LNCAP (cell line): ENCODE measurements around the gene RNF207.

Experiments
- CTCF ChIP-seq: fragments of 450-650 bp; IDR thresholded peaks from 2 replicates; pipeline ENCODE4 v1.5.1; 2017; ENCODE audit warnings: mild to moderate bottlenecking

RNF207 gene

DNA sequence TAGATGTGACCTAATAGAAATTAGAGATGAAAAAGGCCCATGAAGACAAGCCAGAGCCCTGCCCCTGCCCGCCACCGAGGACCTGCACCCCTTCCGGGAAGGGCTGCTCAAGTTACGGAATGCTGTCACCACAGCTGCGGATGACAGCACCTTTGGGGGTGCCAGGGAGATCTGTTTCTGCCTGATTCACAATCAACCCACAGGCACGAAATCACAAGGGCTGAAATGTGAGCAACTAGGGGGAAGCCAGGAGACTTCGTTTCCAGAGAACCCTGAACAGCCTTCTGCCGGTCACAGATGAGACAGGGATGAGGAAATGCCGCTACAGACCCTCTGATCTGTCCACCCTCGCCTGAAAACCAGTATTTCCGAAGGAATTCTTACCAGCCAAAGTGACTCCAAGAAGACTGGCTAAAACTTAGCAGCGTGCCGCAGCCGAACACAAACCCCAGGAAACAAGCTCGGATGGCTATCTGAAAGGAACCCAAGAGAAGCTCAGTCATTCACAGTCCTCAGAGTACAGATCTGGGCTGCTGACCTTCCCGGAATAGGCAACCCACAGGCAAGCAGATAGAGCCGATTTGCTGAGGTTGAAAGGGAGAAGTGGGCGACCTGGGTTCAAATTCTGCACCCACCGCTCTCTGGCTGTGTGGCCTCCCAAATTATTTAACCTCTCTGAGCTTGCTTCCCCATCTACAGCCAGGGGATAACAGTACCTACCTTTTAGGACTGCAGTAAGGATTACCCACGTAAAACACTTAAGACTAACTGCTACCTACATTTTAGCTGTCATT is 28.8 kb downstream of the RNF207 start:
- no peak for TF ChIP-seq CTCF

DNA sequence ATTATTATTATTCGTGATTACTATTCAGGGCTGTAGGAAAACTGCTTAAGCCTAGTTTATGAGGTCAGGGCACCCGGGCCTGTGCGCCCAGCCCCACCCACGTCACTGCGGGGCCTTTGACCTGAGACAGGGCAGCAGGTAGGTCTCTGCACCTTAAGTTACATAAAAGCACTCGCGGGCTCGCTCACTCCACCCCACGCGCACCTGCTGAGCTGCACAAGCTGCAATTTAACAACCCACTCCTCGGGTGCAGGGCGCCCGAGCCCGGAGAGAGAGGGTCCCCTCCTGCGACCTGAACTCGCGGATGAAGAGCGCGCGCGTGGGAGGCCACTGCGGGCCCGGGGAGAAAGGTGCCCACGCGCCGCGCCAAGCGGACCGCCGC is 29.4 kb downstream of the RNF207 start:
- TF ChIP-seq CTCF: no peak

GRCh38 chr1:6237093-6237492 is 31.2 kb downstream of the RNF207 start:
- TF ChIP-seq CTCF: no peak

- TF ChIP-seq CTCF: no peak
Observed at GRCh38 chr1:6239213-6239752, 33.4 kb downstream of the RNF207 start.

DNA sequence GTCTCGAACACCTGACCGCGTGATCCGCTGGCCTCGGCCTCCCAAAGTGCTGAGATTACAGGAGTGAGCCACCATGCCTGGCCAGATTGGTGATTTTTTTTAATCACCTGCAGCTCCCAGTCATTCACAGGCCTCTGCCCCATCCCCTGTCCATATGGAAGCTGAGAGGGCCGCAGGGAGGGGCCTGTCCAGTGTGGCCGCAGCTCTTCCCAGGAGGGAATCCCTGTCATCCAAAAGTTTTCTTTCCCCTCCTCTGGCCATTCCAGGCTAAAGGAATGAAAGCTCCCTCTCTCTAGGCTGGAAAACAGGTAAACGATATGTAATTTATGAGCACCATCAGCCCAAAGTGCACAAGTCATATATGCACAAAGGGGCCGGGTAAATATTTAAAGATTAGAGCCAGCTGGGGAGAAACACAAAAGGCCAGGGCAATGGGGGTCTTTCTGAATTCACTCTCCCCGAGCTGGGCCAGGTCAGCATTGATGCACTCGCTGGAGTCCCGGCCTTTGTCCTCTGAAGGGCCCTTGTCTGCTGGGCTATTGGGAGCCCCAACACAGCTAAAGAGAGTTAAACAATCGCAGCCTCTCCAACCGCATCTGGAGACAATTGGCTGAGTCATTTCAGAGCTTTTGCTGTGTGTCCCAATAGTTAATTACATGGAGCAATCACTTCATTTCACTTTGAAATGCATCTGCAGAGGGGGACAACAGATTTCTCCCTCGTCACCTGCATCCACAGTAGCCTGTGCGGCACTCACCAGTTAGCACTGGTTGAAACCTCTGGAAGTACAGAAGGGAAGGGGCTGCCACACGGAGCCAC is 34.2 kb downstream of the RNF207 start:
- no peak for TF ChIP-seq CTCF

- no peak for TF ChIP-seq CTCF
Observed at GRCh38 chr1:6241107-6241886, 35.4 kb downstream of the RNF207 start.
